ENCODE measurements around the gene HSPG2. TPM values are rescaled to one million over a fixed set of nuclear protein-coding genes. Genes with fewer than 3 reads are reported as not detected.
"Not testable (repeated sequence)": the region's sequence is repeated elsewhere in the genome, so short reads cannot be mapped to it uniquely, and the experiment has no call there.

The HSPG2 gene
- total RNA-seq, 1 donor from 2014 or later, result 101 TPM

DNA sequence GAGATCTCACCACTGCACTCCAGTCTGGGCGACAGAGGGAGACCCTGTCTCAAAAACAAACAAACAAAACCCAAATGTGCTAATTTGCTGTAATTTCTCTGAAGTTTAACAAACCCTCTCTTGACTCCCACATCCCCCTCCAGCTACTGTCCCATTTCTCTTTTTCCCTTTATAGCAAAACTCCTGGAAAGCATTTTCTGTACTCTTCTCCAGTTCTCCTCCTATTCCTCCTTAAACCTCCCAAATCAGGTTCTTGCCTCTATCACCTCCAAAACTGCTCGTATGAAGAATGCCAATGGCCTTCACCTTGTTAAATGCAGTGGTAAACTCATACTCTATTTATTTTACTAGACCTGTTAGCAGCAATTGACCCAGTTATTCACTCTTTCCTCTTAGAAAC, 150.5 kb downstream of the HSPG2 start:
- H3K27me3 Mint-ChIP-seq (ENCODE audit: low read depth), result peaks cover 7% of the 10 kb centered on the region
- no peak overlapping the region for H3K27ac Mint-ChIP-seq (ENCODE audit: unreplicated experiment)
- H3K4me3 Mint-ChIP-seq, result peak overlapping the region; percentile 16
- H3K36me3 Mint-ChIP-seq (ENCODE audit: low read depth), result no peaks in the 10 kb centered on the region
- TF ChIP-seq, protein P1, sequence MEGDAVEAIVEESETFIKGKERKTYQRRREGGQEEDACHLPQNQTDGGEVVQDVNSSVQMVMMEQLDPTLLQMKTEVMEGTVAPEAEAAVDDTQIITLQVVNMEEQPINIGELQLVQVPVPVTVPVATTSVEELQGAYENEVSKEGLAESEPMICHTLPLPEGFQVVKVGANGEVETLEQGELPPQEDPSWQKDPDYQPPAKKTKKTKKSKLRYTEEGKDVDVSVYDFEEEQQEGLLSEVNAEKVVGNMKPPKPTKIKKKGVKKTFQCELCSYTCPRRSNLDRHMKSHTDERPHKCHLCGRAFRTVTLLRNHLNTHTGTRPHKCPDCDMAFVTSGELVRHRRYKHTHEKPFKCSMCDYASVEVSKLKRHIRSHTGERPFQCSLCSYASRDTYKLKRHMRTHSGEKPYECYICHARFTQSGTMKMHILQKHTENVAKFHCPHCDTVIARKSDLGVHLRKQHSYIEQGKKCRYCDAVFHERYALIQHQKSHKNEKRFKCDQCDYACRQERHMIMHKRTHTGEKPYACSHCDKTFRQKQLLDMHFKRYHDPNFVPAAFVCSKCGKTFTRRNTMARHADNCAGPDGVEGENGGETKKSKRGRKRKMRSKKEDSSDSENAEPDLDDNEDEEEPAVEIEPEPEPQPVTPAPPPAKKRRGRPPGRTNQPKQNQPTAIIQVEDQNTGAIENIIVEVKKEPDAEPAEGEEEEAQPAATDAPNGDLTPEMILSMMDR (conservative IDR thresholded peaks at IDR 0.05), result no peak
- H3K9me3 Mint-ChIP-seq, result no peaks in the 10 kb centered on the region
- no peak for DNase-seq (ENCODE audit: low read depth, low spot score)
- peaks cover 17% of the 10 kb centered on the region for H3K4me1 Mint-ChIP-seq

DNA sequence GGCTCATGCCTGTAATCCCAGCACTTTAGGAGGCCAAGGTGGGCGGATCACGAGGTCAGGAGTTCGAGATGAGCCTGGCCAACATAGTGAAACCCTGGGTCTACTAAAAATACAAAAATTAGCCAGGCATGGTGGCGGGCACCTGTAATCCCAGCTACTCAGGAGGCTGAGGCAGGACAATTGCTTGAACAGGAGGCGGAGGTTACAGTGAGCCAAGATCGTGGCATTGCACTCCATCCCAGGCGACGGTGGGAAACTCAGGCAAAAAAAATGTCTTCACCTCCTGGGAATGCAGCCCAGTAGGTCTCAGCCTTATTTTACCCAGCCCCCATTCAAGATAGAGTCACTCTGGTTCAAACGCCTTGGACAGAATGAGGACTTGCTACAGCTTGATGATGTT, 151.3 kb downstream of the HSPG2 start:
- not testable (repeated sequence) for H3K9me3 Mint-ChIP-seq; DNase-seq (ENCODE audit: low read depth, low spot score); H3K27ac Mint-ChIP-seq (ENCODE audit: unreplicated experiment); H3K36me3 Mint-ChIP-seq (ENCODE audit: low read depth); H3K27me3 Mint-ChIP-seq (ENCODE audit: low read depth)
- Mint-ChIP-seq H3K4me1 (peaks cover 19% of the 10 kb centered on the region), H3K4me3 (peak overlapping the region; percentile 39)

- TF ChIP-seq, protein P1 (conservative IDR thresholded peaks at IDR 0.05), result no peak
- H3K27ac Mint-ChIP-seq (ENCODE audit: unreplicated experiment), result peak overlapping the region; percentile 100
- H3K4me3 Mint-ChIP-seq, result peak overlapping the region; percentile 91
- peaks cover 30% of the 10 kb centered on the region for H3K4me1 Mint-ChIP-seq
- H3K36me3 Mint-ChIP-seq (ENCODE audit: low read depth), result no peaks in the 10 kb centered on the region
- DNase-seq (ENCODE audit: low read depth, low spot score), result no peak
- peaks cover 2% of the 10 kb centered on the region for H3K27me3 Mint-ChIP-seq (ENCODE audit: low read depth)
- H3K9me3 Mint-ChIP-seq, result no peaks in the 10 kb centered on the region
Measured at GRCh38 chr1:21783679-21784603, 153.2 kb downstream of the HSPG2 start.

- H3K9me3 Mint-ChIP-seq, result peaks cover 3% of the 10 kb centered on the region
- peak within 1 kb of the TSS; percentile 100 for H3K27ac Mint-ChIP-seq (ENCODE audit: unreplicated experiment)
- peak within 1 kb of the TSS; percentile 91 for H3K4me3 Mint-ChIP-seq
- TF ChIP-seq, protein P1 (conservative IDR thresholded peaks at IDR 0.05), result no peak
- peaks cover 33% of the 10 kb centered on the region for H3K4me1 Mint-ChIP-seq
- peak; percentile 95 for DNase-seq (ENCODE audit: low read depth, low spot score)
- H3K27me3 Mint-ChIP-seq (ENCODE audit: low read depth), result peaks cover 2% of the 10 kb centered on the region
- no peaks in the 10 kb centered on the region for H3K36me3 Mint-ChIP-seq (ENCODE audit: low read depth)
Measured at GRCh38 chr1:21782868-21783678, 154.0 kb downstream of the HSPG2 start, which contains the start of gene USP48. TSS of gene USP48 (minus strand) at chr1:21783149. CDS start at chr1:21782957, 192 bp downstream.

DNA sequence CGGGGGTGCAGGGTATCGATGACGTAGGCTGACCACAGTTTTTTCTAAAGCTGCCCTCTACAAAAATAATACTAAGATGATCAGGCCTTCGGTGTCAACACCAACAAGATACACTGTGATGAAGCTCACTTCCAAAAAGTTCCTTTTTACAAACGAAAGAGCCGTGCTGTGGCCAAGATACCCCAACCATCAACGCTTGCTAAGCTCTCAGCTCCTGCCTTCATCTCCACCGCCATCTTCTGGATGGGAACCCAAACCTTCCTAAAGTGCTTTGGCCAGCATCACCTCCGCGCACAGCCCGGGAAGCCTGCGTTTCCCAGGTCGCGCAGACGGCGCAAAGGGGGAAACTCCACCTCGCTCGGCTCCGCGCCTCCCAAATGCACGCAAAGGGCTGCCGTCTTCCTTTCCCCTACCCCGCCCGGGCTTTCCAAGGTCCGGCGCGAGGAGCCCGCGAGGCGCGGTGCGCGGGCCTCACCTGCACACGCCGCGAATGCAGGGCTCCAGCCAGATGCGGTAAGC, 154.7 kb downstream of the HSPG2 start:
- Mint-ChIP-seq H3K4me3 (peak overlapping the region; percentile 91), H3K27me3 (ENCODE audit: low read depth) (peaks cover 2% of the 10 kb centered on the region), H3K36me3 (ENCODE audit: low read depth) (no peaks in the 10 kb centered on the region), H3K9me3 (peaks cover 4% of the 10 kb centered on the region), H3K27ac (ENCODE audit: unreplicated experiment) (peak overlapping the region; percentile 81), H3K4me1 (peaks cover 33% of the 10 kb centered on the region)
- TF ChIP-seq, protein P1 (conservative IDR thresholded peaks at IDR 0.05), result no peak
- DNase-seq (ENCODE audit: low read depth, low spot score), result peak; percentile 26
